HFFc6 (cell line): ENCODE measurements around the gene VPS25. TPM values are rescaled to one million over a fixed set of nuclear protein-coding genes. Genes with fewer than 3 reads are reported as not detected.

Experiments
- DNase-seq: peaks from one replicate; pipeline ENCODE4 v3.0.0-alpha.2; 2018
- H3K27ac Mint-ChIP-seq: 2 replicates; pipeline ENCODE4 v1.8.0; 2020; ENCODE audit warnings: mild to moderate bottlenecking, mixed read lengths
- H3K27me3 Mint-ChIP-seq: 2 replicates; pipeline ENCODE4 v1.8.0; 2021; ENCODE audit warnings: mild to moderate bottlenecking, moderate library complexity, mixed read lengths; ENCODE audit not compliant: insufficient read depth
- H3K36me3 Mint-ChIP-seq: 2 replicates; pipeline ENCODE4 v1.8.0; 2021; ENCODE audit warnings: low read depth, mixed read lengths
- H3K4me1 Mint-ChIP-seq: 2 replicates; pipeline ENCODE4 v1.8.0; 2020; ENCODE audit warnings: low read depth, mixed read lengths
- H3K4me3 Mint-ChIP-seq: 2 replicates; pipeline ENCODE4 v1.8.0; 2020; ENCODE audit warnings: mild to moderate bottlenecking, moderate library complexity, mixed read lengths
- H3K9me3 Mint-ChIP-seq: 2 replicates; pipeline ENCODE4 v1.8.0; 2020; ENCODE audit warnings: mild to moderate bottlenecking, mixed read lengths
- CTCF ChIP-seq: fragments of 200-600 bp; sonication (generic); IDR thresholded peaks from 2 replicates; pipeline ENCODE4 v1.5.0; 2021; ENCODE audit warnings: antibody characterized with exemption, mild to moderate bottlenecking
- total RNA-seq, 6 experiments: library from RNA; stranded (reverse); fragmentation: NEBNext Ultra II Directional; extraction: Animal tissue kit (Norgen Biotek cat#: 25700); gene quantifications; 2 replicates in 1 of 6; 3 replicates in 5 of 6; pipeline ENCODE4 v1.2.3, GENCODE V29; 2021

The VPS25 gene
- total RNA-seq, 6 experiments from 2014 or later: 79.3 to 94.5 (median 90.5) TPM

GRCh38 chr17:42751628-42752027, 21.6 kb upstream of the VPS25 start:
- peaks cover 37% of the 10 kb centered on the region for H3K27me3 Mint-ChIP-seq
- H3K27ac Mint-ChIP-seq: no peak overlapping the region
- H3K36me3 Mint-ChIP-seq: no peaks in the 10 kb centered on the region
- DNase-seq: no peak
- no peaks in the 10 kb centered on the region for H3K9me3 Mint-ChIP-seq
- no peak overlapping the region for H3K4me3 Mint-ChIP-seq
- no peak for TF ChIP-seq CTCF
- peaks cover 8% of the 10 kb centered on the region; the same call in 1 of the 2 replicates for H3K4me1 Mint-ChIP-seq

GRCh38 chr17:42754782-42755181, 18.5 kb upstream of the VPS25 start:
- Mint-ChIP-seq H3K27ac (no peak overlapping the region), H3K4me1 (no peaks in the 10 kb centered on the region), H3K4me3 (no peak overlapping the region), H3K27me3 (peaks cover 39% of the 10 kb centered on the region), H3K9me3 (no peaks in the 10 kb centered on the region), H3K36me3 (no peaks in the 10 kb centered on the region)
- TF ChIP-seq CTCF: no peak
- DNase-seq: no peak

GRCh38 chr17:42759982-42760651, 13.1 kb upstream of the VPS25 start:
- Mint-ChIP-seq H3K27ac (no peak overlapping the region), H3K9me3 (no peaks in the 10 kb centered on the region), H3K36me3 (no peaks in the 10 kb centered on the region), H3K27me3 (peaks cover 26% of the 10 kb centered on the region), H3K4me3 (peak overlapping the region; percentile 45; the same call in 1 of the 2 replicates), H3K4me1 (peaks cover 8% of the 10 kb centered on the region)
- DNase-seq: no peak
- TF ChIP-seq CTCF: no peak

- Mint-ChIP-seq H3K27ac (no peak within 1 kb of the TSS), H3K4me1 (peaks cover 8% of the 10 kb centered on the region), H3K4me3 (peak within 1 kb of the TSS; percentile 45), H3K36me3 (no peaks in the 10 kb centered on the region), H3K27me3 (peaks cover 21% of the 10 kb centered on the region), H3K9me3 (no peaks in the 10 kb centered on the region)
- DNase-seq: no peak
- TF ChIP-seq CTCF: peak; percentile 12; the same call in 1 of the 2 replicates
These were observed 12.3 kb upstream of the VPS25 start, which contains the start of gene RAMP2 for GRCh38 chr17:42760652-42761581. RAMP2 (plus strand) TSS chr17:42761227; CDS start chr17:42761262, 35 bp downstream.

GRCh38 chr17:42761638-42762037, 11.6 kb upstream of the VPS25 start:
- TF ChIP-seq CTCF: no peak
- Mint-ChIP-seq H3K36me3 (no peaks in the 10 kb centered on the region), H3K4me3 (peak overlapping the region; percentile 24; the same call in 1 of the 2 replicates), H3K4me1 (peaks cover 8% of the 10 kb centered on the region), H3K27ac (no peak overlapping the region), H3K9me3 (no peaks in the 10 kb centered on the region), H3K27me3 (peaks cover 16% of the 10 kb centered on the region)
- DNase-seq: no peak
